ENCODE measurements around the gene DNAJB13.

Gene DNAJB13

GRCh38 chr11:74001822-74002286, 51.0 kb downstream of the DNAJB13 start:
- DNase-seq, result no peak

- no peak for DNase-seq
Measured at GRCh38 chr11:74002832-74003231, 52.0 kb downstream of the DNAJB13 start.

- no peak for DNase-seq
Measured at GRCh38 chr11:74004046-74004695, 53.3 kb downstream of the DNAJB13 start.

GRCh38 chr11:74004759-74005615, 54.2 kb downstream of the DNAJB13 start:
- no peak for DNase-seq

- no peak for DNase-seq
Measured at GRCh38 chr11:74005721-74006517, 55.1 kb downstream of the DNAJB13 start.

GRCh38 chr11:74006743-74007304, 56.0 kb downstream of the DNAJB13 start:
- no peak for DNase-seq

GRCh38 chr11:74007691-74008372, 57.0 kb downstream of the DNAJB13 start:
- DNase-seq, result no peak

GRCh38 chr11:74008373-74009229, 57.8 kb downstream of the DNAJB13 start, which contains the start of gene UCP3:
UCP3 (minus strand) TSS chr11:74009085; CDS start chr11:74007042, 2,043 bp downstream.
- DNase-seq, result no peak

- DNase-seq, result no peak
Measured at GRCh38 chr11:74009230-74009547, 58.4 kb downstream of the DNAJB13 start.

GRCh38 chr11:74009675-74010305, 59.0 kb downstream of the DNAJB13 start:
- DNase-seq, result no peak

- DNase-seq, result no peak
Measured at GRCh38 chr11:74010306-74011300, 59.8 kb downstream of the DNAJB13 start.

- no peak for DNase-seq
Measured at GRCh38 chr11:74011360-74012073, 60.7 kb downstream of the DNAJB13 start.

GRCh38 chr11:74012074-74012809, 61.4 kb downstream of the DNAJB13 start:
- no peak for DNase-seq

- DNase-seq, result no peak
Measured at GRCh38 chr11:74013141-74013540, 62.3 kb downstream of the DNAJB13 start.

- no peak for DNase-seq
Measured at GRCh38 chr11:74014880-74015279, 64.1 kb downstream of the DNAJB13 start.

GRCh38 chr11:74015919-74016684, 65.3 kb downstream of the DNAJB13 start:
- no peak for DNase-seq

- DNase-seq, result no peak
Measured at GRCh38 chr11:74017631-74018030, 66.8 kb downstream of the DNAJB13 start.

All from MV-4-11 (cell line).